HL-60/S4 treated with retinoic acid at 250 ng/mL for 4 days and 3 days (cell line): ENCODE measurements around the gene COMTD1.

Source experiments
- in situ Hi-C: fragments of 300-500 bp; cut with MboI; formaldehyde crosslinking; loops from 2 replicates; pipeline ENCODE4 v1.7.0; 2022; ENCODE audit warnings: low sequenced_read_pairs

COMTD1 gene

GRCh38 chr10:75245354-75246250 is 9.8 kb upstream of the COMTD1 start:
- in situ Hi-C loops: loop anchor here (25.0 kb wide), 1 partner anchor 983 kb away; no protein-coding TSS in a partner anchor

DNA sequence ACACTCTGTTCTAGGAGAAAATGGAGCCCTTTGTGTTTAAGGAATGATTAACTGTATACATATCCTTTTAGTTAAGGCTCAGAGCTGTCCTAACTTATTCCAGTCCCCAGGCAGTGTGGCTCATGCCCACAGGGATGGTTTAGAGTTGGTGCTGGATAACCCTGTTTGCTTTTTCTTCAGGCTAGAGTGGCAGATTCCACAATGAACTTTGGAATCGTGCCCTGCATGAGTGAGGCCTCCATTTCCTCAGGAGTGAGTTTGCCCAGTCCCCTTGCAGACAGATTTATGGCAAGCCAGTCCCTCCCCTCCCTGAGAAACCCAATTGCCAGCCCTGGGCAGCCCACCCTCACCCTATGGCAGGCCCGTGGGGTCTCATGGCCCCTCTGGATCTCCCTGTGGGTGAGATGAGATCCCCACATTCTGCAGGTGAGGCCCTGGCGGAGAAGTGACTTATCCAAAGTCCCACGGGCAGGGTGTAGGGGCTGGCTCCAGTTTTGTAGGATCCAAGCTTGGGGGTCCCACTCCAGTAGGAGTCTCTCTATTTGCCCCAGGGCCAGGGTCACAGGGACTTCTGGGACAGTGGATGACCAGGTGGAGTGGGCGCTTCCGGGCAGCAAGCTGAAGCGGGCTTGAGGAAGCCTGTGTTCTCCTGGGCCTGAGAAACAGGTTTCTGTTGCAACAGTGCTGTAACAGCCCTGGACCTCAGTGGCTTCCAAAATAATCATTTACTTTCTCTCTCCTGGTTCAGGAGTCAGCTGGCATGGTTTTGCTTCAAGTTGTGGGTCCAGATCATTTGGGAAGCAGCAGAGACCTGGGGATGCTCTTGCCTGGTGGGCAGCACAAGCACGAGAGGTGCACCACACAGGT is 9.0 kb upstream of the COMTD1 start:
- in situ Hi-C loops: loop anchor here (25.0 kb wide), 1 partner anchor 982 kb away; no protein-coding TSS in a partner anchor

DNA sequence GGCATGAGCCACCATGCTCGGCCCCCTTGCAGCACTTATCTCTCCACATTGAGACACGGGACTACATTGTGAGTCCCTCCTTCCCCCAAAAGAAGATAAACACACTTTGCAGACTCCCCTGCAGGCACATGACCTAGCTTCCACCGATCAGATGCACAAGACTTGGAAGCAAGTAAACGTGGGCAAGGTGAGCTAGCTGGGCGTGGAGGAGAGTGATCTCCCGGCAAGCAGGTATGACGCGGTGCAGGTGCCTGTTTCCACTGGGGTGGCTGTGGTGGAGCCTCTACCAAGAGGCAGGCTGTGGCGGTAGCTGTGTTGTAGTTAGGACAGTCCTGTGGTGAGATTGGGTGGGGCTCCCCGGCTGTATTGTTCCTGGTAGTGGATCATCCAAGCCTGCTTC is 7.7 kb upstream of the COMTD1 start:
- in situ Hi-C loops: loop anchor here (25.0 kb wide), 1 partner anchor 981 kb away; no protein-coding TSS in a partner anchor

DNA sequence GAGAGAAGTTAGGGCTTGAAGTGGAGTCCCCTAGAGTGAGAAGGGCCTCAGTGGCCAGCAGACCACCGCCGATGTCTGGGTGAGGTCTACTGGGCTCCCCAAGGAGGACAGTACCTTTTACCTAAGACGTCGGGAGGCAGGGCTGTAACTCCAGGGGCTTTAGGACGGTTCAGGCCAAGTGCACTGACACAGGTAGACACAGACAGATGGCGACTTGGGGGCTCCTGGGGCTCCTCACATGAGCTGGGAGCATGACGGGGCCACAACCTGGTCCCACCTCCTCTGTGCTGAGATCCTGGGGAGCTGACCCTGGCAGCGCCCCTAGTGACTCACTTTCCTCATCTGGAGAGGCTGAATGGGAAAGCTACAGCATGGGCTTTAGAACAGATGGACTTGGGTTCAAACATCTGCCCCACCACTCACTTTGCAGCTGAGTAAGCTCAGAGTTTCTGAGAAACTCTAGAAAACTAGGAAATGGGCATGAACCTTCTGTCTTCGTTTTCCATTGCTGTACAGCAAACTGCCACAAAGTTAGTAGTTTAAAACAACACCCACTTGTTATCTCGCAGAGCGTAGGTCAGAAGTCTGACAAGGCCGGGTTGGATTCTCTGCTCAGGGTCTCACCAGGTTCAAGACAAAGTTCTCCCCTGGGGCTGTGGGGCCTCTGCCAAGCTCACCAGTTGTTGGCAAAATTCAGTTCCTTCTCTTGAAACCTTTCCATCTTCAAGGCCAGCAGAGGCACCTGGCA is 4.7 kb upstream of the COMTD1 start:
- in situ Hi-C loops: loop anchor here (25.0 kb wide), 1 partner anchor 978 kb away; no protein-coding TSS in a partner anchor

- in situ Hi-C loops: loop anchor here (25.0 kb wide), 1 partner anchor 977 kb away; no protein-coding TSS in a partner anchor
Observed at GRCh38 chr10:75239096-75239790, 3.5 kb upstream of the COMTD1 start.

DNA sequence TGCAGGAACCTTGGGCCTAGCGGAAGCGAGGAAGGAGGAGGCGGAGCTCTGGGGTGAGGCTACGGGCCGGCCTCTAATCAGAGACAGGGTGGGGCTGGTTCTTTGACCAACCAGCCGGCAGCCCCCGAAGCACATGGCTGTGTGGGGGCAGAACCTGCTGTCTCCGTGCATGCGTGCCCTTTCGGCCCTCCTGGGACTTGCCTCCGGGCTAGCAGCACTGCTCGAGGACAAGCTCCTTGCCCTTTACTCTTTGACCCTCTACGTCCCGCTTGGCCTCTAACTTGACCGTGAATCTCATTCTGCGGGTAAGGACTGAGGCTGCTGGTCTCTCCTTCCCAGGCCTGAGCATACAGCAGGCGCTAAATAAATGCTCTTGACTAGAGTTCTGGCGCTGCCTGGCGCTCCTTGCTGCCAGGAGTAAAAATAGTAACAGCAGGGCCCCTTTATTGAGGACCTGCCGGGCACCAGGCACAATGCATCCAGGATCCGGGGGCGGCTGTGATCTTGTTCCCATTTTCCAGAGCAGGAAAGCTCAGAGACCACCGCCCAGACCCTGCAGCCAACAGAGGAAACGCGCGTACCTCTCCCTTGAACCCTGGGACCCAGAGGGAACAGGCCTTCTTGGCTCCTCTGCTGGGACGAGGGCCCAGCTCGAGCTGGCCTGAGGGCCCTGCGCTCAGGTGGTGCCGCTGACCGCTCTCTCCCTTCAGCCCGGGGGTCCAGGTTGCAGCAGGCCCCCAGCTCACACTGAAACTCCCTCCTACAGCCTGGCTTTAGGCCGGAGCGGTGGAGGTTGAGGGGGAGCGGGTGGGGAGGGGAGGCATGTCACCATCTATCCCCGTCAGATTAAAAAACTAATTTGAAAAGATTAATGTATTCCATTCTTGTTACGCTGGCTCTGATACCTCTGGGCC is 2.7 kb upstream of the COMTD1 start:
- in situ Hi-C loops: loop anchor here (25.0 kb wide), 1 partner anchor 976 kb away; no protein-coding TSS in a partner anchor

- in situ Hi-C loops: loop anchor here (25.0 kb wide), 1 partner anchor 974 kb away; no protein-coding TSS in a partner anchor
Observed at GRCh38 chr10:75236178-75236825, 545 bp upstream of the COMTD1 start.

DNA sequence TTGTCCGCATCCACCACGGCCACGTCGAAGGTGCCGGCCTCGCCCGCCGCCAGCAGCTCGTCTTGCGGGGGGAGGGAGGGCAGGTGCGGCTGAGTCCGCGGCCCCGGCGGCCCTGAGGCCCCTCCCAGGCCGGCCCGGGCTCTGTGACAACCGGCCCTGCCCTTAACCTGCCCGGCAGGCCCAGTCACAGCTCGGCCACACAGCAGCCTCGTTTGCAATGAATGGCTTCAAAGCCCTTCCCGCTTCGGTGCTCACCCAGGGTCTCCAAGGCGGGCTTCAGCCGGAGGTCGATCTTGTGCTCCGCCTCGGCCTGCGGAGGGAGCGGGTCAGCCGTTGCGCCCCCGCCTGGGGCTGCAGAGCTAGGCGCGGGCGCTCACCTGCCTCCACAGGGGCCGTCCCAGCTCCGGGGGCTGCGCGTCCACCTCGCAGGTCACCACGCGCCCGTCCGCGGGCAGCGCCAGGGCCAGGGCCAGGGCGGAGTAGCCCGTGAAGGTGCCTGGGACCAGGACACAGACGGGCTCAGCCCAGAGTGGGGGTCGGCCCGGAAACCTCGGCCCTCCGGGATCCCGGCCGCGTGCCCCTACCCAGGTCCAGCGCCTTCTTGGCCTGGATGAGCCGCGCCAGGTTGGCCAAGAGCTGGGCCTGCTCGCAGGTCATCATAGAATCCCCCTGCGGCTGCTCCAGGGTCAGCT is 928 bp downstream of the COMTD1 start:
- in situ Hi-C loops: loop anchor here (25.0 kb wide), 1 partner anchor 973 kb away; no protein-coding TSS in a partner anchor

DNA sequence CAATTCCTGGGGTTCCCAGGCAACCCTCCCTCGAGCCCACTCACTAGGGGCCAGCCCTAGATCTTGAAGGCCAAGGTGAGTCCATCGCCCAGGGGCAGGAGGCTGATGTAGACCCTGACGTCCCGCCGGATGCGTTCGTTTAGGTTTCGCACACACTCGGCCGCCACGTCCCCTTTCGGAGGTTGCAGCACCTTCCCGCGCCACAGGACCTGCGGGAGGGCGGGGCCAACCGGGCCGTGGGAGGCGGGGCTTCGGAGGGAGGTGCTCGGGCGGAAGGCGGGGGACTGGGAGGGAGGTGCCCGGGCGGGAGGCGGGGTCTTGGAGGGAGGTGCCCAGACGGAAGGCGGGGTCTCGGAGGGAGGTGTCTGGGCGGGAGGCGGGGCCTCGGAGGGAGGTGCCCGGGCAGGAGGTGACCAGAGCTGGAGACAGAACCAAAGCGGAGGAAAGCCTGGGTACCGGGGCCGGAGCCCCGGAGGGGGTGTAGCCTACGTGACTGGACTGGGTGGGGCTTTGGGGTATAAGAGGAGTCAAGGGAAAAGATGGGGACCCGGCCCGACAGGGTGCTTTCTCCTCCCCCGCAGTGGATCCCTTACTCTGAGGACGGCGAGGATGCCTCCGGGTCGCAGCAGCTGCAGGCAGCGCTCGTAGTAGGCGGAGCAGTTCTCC is 1.6 kb downstream of the COMTD1 start:
- in situ Hi-C loops: loop anchor here (25.0 kb wide), 1 partner anchor 972 kb away; no protein-coding TSS in a partner anchor

DNA sequence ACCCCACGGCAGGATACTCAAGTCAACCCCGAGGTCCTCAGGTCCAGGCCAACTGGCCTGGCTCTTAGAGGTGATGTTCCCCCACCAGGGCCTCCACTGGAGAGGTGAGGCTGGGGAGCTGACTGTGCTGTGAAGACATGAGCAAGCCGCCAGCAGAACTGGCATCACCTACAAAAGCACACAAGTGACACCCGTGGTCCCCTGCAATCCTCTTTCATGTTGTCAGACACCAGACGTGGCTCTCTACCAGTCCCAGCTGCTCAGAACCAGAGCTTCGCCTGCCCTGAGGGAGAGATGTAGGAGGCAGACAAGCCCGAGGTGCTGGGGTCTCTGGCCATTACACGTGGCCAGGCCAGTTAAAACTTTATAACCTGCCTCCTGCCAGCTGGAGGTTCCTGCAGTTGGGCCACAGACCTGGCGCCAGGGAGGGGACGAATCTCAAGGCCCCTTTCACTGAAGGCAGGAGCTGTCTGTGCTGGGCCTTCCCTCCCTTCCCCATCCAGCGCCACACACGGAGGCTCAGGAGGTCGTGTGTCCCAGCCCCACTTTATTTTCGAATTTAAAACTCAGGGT is 2.2 kb downstream of the COMTD1 start:
- in situ Hi-C loops: loop anchor here (25.0 kb wide), 1 partner anchor 971 kb away; no protein-coding TSS in a partner anchor

DNA sequence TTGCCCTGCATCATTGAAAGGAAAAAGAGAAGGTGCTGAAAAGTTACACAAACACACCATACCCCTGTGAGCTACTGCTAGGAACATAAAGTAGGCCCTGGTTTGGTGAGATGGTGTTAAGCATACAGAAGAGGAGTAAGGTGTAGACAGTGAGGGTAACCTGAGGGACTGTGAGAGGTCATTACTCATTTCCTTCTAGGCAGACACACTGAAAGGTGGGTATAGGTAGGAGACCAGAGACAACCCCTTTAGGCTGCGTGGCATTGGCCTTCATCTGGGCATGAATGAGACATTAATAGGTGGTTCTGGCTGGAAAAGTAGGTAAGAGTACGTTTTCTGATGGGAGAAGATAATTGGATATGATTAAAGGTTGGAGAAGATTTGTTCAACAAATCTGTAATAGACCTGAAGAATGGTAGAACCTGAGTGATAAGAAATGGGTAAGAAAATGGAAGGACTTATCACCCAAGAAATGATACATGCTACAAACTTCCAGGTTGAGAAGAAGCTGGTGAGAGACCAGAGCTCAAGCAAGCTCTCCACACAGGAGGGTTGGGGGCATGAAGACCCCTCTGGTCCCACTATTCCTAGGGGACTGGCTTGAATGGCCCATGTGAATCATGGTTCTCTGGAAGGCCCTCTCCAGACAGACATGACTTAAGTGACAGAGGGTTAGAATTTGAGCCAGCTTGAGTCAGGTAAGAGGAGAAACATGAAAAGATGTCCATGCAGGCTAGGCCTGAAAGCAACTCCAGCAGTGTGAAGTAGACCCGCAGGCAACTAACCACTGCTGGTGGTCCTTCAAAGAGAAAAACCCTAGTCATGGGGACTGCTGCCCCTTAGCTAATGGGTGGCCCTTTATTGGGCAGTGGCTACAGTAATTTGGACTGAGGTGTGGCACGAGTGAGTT is 3.8 kb downstream of the COMTD1 start:
- in situ Hi-C loops: loop anchor here (25.0 kb wide), 1 partner anchor 970 kb away; no protein-coding TSS in a partner anchor

GRCh38 chr10:75230600-75231038 is 5.1 kb downstream of the COMTD1 start:
- in situ Hi-C loops: loop anchor here (25.0 kb wide), 1 partner anchor 968 kb away; no protein-coding TSS in a partner anchor

DNA sequence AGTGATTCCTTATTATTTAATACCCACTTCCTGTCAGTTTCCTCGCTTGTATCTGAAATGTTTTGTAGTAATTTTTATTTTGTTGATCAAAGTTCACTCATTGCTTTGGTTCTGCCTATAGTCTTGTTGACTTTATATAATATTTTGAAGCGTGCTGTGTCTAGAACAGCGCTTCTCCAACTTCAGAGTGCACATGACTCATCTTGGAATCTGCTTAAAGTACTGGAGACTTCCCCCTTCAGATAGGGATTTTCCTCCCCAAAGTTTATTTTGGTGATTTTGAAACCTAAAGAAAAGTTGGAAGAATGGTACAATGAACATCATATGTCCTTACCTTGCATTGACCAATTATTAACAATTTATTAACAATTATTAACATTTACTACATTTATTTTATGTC is 5.8 kb downstream of the COMTD1 start:
- in situ Hi-C loops: loop anchor here (25.0 kb wide), 1 partner anchor 968 kb away; no protein-coding TSS in a partner anchor

- in situ Hi-C loops: loop anchor here (25.0 kb wide), 1 partner anchor 967 kb away; no protein-coding TSS in a partner anchor
Observed at GRCh38 chr10:75228834-75229233, 6.9 kb downstream of the COMTD1 start.

DNA sequence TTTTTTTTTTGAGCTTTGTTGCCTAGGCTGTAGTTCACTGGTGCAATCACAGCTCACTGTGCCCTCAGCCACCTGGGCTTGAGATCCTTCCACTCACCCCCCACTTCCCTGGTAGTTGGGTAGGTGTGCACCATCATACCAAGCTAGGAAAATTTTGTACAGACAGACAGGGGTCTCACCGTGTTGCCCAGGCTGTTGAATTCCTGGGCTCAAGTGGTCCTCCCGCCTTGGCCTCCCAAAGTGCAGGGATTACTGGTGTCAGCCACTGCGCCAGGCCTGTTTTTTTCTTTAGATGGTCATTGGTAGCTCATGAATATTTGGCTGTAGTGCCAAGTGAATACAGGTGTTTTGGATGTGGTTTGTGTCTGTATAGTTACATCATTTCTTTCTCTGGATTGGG is 7.5 kb downstream of the COMTD1 start:
- in situ Hi-C loops: loop anchor here (25.0 kb wide), 1 partner anchor 966 kb away; no protein-coding TSS in a partner anchor
